ENCODE data around the gene FZD10.

Gene FZD10

DNA sequence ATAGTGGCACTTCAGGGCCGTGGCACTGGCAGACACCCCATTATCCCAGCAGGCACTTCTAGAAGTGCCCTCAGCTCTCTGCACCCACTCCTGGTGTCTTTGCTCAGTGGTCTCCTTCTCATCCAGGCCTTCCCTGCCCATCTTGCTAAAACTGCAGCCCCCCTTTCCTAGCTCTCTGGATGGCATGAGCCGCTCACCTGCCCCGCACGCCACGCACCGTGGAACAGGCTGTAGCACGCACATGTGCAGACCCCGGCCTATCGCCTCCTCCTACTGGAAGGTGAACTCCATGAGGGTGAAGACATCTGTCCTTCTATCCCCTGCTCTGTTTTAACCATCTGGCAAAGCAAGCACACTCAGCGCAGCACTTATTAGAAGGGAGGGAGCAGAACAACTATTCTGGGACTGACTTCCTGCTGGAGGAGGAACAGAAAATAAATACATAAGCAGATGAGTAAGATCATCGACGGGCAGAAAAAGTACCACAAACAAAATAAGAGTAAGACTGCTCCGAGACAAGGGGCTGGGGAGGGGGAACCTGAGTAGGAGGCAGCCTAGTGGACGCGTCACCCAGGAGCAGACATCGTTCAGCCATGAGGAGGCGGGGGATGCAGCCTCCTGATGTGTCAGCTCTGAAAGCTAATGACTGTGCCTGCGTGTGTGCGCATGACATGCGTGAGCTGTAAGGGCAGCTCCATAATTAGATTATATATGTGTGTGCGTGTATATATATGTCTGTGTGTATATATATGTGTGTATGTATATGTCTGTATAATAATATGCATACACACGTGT lies 7.8 kb upstream of the FZD10 start:
- Histone ChIP-seq H2AFZ (no peak overlapping the region), H3K27ac (no peak overlapping the region), H3K4me1 (no peaks in the 10 kb centered on the region), H3K4me3 (ENCODE audit: low read depth, low read length) (no peak overlapping the region), H3K36me3 (ENCODE audit: control insufficient read depth, insufficient read depth, low read length) (no peaks in the 10 kb centered on the region), H3K9ac (no peak overlapping the region), H3K4me2 (ENCODE audit: low read length) (no peak overlapping the region), H3K9me3 (ENCODE audit: control insufficient read depth, low read length) (no peaks in the 10 kb centered on the region), H3K79me2 (no peaks in the 10 kb centered on the region), H3K27me3 (ENCODE audit: control insufficient read depth, insufficient read depth, low read length) (peaks cover under 1% of the 10 kb centered on the region)
- TF ChIP-seq, protein P1, sequence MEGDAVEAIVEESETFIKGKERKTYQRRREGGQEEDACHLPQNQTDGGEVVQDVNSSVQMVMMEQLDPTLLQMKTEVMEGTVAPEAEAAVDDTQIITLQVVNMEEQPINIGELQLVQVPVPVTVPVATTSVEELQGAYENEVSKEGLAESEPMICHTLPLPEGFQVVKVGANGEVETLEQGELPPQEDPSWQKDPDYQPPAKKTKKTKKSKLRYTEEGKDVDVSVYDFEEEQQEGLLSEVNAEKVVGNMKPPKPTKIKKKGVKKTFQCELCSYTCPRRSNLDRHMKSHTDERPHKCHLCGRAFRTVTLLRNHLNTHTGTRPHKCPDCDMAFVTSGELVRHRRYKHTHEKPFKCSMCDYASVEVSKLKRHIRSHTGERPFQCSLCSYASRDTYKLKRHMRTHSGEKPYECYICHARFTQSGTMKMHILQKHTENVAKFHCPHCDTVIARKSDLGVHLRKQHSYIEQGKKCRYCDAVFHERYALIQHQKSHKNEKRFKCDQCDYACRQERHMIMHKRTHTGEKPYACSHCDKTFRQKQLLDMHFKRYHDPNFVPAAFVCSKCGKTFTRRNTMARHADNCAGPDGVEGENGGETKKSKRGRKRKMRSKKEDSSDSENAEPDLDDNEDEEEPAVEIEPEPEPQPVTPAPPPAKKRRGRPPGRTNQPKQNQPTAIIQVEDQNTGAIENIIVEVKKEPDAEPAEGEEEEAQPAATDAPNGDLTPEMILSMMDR (IDR thresholded peaks at IDR 0.05), result no peak

DNA sequence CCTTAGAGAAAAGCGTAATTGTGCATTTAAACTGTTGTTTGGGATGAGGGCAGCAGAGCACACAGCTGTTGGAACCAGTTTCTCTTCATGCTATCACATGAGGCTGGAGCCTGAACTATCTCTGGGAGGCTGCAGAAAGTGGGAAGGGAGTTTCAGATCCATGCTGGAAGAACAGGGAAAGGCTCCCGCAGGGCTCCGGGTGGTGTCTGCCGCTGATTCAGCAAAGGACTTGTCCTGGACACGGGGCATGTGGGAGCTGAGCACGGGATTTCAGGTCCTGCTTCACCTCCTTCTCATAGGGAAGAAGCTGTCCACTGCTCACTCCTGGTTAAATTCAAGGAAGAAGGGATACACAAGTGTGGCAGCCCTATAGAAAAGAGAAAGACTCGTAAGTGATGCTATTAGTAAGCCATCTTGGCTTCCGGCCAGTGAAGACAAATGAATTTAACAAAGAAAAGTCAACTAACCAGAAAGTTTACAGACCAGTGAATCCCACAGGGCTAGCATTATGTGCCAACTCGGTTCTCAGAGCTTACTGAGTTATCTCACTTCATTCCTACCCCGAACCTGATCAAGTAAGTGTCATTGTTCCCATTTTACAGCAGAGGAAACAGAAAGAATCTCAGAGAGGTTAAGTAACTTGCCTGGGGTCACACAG lies 6.7 kb upstream of the FZD10 start:
- H3K9ac ChIP-seq, result no peak overlapping the region
- H3K4me1 ChIP-seq, result no peaks in the 10 kb centered on the region
- H3K27ac ChIP-seq, result no peak overlapping the region
- no peaks in the 10 kb centered on the region for H3K36me3 ChIP-seq (ENCODE audit: control insufficient read depth, insufficient read depth, low read length)
- H3K4me2 ChIP-seq (ENCODE audit: low read length), result no peak overlapping the region
- no peak overlapping the region for H2AFZ ChIP-seq
- H3K79me2 ChIP-seq, result no peaks in the 10 kb centered on the region
- H3K9me3 ChIP-seq (ENCODE audit: control insufficient read depth, low read length), result no peaks in the 10 kb centered on the region
- TF ChIP-seq, protein P1 (IDR thresholded peaks at IDR 0.05), result no peak
- no peak overlapping the region for H3K4me3 ChIP-seq (ENCODE audit: low read depth, low read length)
- H3K27me3 ChIP-seq (ENCODE audit: control insufficient read depth, insufficient read depth, low read length), result peaks cover 6% of the 10 kb centered on the region

DNA sequence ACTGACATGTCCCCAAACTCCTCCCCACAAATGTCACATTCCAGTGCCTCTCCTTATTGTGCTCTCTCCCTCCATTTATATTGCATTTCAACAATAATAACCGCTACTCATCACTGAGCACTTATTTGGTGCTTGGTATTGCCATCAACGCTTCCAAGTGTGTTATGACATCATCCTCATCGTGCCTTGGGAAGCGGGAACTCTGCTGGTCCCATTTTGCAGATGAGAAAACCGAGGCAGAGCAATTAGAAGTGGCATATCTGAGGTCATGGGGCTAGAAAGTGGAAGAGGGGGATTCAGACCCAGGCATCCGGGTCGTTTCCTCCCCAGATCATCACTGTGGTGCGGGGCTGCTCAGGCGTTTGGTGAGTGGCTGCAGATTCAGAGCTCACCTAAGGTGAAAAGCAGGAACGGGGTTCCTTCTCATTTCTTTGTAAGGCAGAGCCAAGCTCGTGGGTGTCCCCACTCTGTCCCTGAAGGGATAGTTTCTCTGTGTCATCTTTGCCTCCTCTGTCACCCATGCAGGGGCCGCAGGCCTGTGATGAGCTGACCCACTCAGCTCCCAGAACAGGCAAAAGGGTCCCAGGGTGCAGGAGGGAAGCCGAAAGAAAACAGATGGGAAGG lies 5.5 kb upstream of the FZD10 start:
- H3K9me3 ChIP-seq (ENCODE audit: control insufficient read depth, low read length), result no peaks in the 10 kb centered on the region
- H3K4me1 ChIP-seq, result no peaks in the 10 kb centered on the region
- H3K4me2 ChIP-seq (ENCODE audit: low read length), result no peak overlapping the region
- TF ChIP-seq, protein P1 (IDR thresholded peaks at IDR 0.05), result no peak
- H3K79me2 ChIP-seq, result no peaks in the 10 kb centered on the region
- H3K27ac ChIP-seq, result no peak overlapping the region
- H3K36me3 ChIP-seq (ENCODE audit: control insufficient read depth, insufficient read depth, low read length), result no peaks in the 10 kb centered on the region
- no peak overlapping the region for H2AFZ ChIP-seq
- peaks cover 15% of the 10 kb centered on the region for H3K27me3 ChIP-seq (ENCODE audit: control insufficient read depth, insufficient read depth, low read length)
- H3K9ac ChIP-seq, result no peak overlapping the region
- H3K4me3 ChIP-seq (ENCODE audit: low read depth, low read length), result no peak overlapping the region

DNA sequence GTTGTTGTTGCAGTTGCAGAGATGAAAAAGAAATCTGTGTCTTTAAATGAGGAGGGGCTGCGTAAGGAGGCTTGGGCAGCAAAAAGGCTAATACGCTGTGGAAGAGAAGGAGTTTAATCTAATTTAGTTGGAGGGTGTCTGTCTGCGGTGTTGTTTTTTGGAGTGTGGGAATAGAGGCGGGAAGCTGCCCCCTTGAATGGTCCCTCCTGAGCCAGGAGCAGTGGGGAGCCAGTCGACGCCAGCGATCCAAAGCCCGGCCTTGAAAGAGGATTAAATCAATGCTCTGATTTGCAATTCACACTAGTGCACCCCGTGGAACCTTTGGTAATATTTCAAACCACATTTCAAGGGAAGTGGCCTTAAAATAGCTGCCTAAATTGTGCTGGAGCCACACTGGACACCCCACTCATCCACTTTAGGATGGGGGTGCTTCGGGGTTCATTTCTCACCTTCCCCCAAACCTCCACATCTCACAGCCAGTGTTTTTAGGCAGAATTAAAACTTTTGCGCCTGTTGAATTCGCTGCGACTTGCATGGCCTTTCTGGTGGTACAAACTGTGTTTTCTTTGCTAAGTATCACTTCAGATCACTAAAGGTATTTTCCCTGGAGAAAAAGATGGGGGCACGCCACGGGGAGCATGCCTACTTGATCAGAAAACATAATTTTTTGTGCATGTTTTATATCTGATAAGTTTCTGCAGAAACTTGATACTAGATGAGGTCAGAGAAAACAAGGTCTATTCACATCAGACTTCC lies 4.1 kb upstream of the FZD10 start:
- Histone ChIP-seq H3K9me3 (ENCODE audit: control insufficient read depth, low read length) (no peaks in the 10 kb centered on the region), H3K27ac (no peak overlapping the region), H3K4me3 (ENCODE audit: low read depth, low read length) (no peak overlapping the region), H3K4me1 (no peaks in the 10 kb centered on the region), H3K4me2 (ENCODE audit: low read length) (no peak overlapping the region), H3K36me3 (ENCODE audit: control insufficient read depth, insufficient read depth, low read length) (no peaks in the 10 kb centered on the region), H3K9ac (no peak overlapping the region), H3K27me3 (ENCODE audit: control insufficient read depth, insufficient read depth, low read length) (peaks cover 17% of the 10 kb centered on the region), H2AFZ (no peak overlapping the region), H3K79me2 (no peaks in the 10 kb centered on the region)
- TF ChIP-seq, protein P1 (IDR thresholded peaks at IDR 0.05), result no peak

Data from parathyroid adenoma (tissue), 2 donors.